ENCODE measurements around the gene ELK3. TPM values are rescaled to one million over a fixed set of nuclear protein-coding genes. Genes with fewer than 3 reads are reported as not detected.

ELK3 gene
- total RNA-seq, 1 donor from 2014 or later: 60.8 TPM

DNA sequence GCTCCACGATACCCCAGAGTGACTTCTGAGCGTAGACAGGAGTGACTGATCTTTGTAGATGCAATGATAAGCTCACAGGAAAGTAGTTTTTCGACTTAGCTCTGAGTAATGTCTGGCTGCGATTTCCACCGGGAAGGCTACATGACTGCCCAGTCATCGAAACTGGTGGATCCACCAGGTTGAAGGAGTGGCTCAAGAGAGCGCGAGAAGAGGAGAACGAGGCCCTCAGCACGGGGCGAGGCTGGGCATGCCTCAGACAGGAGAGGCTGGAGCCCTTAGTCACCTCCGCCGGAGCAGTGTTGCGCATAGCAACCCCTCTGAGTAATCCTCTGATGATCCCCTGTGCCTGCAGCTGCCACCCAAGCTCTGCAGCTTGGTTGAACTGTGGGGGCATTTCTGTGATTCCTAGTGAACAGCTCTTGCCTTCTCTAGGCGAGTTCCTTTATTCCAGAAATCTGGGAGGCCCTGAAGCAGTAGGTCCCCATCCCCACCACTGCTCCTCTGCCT lies 25.6 kb downstream of the ELK3 start:
- Mint-ChIP-seq H3K4me3 (no peak overlapping the region), H3K27me3 (no peaks in the 10 kb centered on the region), H3K4me1 (peaks cover 30% of the 10 kb centered on the region), H3K36me3 (ENCODE audit: low read depth) (peaks cover 60% of the 10 kb centered on the region), H3K27ac (no peak overlapping the region), H3K9me3 (no peaks in the 10 kb centered on the region)
- ChIA-PET POLR2A (no interaction called here), CTCF (no interaction called here)
- TF ChIP-seq, protein P1, sequence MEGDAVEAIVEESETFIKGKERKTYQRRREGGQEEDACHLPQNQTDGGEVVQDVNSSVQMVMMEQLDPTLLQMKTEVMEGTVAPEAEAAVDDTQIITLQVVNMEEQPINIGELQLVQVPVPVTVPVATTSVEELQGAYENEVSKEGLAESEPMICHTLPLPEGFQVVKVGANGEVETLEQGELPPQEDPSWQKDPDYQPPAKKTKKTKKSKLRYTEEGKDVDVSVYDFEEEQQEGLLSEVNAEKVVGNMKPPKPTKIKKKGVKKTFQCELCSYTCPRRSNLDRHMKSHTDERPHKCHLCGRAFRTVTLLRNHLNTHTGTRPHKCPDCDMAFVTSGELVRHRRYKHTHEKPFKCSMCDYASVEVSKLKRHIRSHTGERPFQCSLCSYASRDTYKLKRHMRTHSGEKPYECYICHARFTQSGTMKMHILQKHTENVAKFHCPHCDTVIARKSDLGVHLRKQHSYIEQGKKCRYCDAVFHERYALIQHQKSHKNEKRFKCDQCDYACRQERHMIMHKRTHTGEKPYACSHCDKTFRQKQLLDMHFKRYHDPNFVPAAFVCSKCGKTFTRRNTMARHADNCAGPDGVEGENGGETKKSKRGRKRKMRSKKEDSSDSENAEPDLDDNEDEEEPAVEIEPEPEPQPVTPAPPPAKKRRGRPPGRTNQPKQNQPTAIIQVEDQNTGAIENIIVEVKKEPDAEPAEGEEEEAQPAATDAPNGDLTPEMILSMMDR (IDR thresholded peaks at IDR 0.05): no peak
- intact Hi-C loops (cut with micrococcal nuclease): loop anchor here (5.0 kb wide), 1 partner anchor 362 kb away; the partner anchor contains the start of gene SNRPF
- DNase-seq (no peak), ATAC-seq (ENCODE audit: low read depth) (no peak)

DNA sequence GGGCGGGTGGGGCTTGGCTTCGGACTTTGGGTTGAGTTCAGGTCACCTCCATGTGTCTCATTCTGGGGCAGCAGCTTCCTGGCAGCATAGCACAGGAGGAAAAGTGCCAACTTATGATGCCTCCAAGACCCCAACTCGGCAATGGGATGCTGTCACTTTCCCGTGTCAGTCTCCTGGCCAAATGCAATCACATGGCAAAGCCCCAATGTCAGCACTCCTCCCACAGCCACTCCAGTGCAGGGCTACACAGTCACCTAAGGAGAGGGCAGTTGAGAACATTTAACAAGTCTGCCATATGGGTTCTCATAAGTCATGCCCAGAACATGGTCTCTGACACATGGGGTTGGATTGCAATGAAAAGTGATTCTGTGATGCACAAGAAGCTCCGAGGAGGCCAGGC lies 26.7 kb downstream of the ELK3 start:
- no peaks in the 10 kb centered on the region for H3K9me3 Mint-ChIP-seq
- ATAC-seq (ENCODE audit: low read depth) (no peak), DNase-seq (no peak)
- peaks cover 64% of the 10 kb centered on the region for H3K36me3 Mint-ChIP-seq (ENCODE audit: low read depth)
- CTCF ChIA-PET: no interaction called here
- intact Hi-C loops (cut with micrococcal nuclease): no loop called here
- POLR2A ChIA-PET: no interaction called here
- peaks cover 26% of the 10 kb centered on the region for H3K4me1 Mint-ChIP-seq
- TF ChIP-seq, protein P1 (IDR thresholded peaks at IDR 0.05): no peak
- no peak overlapping the region for H3K27ac Mint-ChIP-seq
- H3K27me3 Mint-ChIP-seq: no peaks in the 10 kb centered on the region
- no peak overlapping the region for H3K4me3 Mint-ChIP-seq

DNA sequence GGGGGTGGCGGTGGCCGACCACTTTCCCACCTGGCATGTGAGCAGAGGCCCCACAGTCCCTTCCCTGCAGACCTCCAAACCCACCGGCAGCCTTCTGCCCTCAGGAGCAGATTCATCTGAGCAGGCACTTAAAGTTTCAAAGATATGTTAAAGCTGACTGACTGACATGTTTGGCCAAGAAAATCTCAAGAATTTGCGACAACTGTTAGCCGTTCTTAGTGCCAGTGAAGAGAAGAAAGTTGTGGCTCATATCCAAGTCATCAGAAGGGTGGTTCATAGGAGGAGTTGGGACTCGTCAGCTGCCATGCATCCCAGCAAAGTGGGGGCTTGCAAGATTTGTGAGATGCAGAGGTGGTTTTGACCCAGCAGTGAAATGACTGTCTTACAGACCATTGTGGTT lies 27.2 kb downstream of the ELK3 start:
- CTCF ChIA-PET: no interaction called here
- DNase-seq (no peak), ATAC-seq (ENCODE audit: low read depth) (no peak)
- Mint-ChIP-seq H3K27ac (no peak overlapping the region), H3K9me3 (no peaks in the 10 kb centered on the region), H3K4me1 (peaks cover 23% of the 10 kb centered on the region), H3K27me3 (no peaks in the 10 kb centered on the region), H3K4me3 (no peak overlapping the region), H3K36me3 (ENCODE audit: low read depth) (peaks cover 66% of the 10 kb centered on the region)
- POLR2A ChIA-PET: no interaction called here
- intact Hi-C loops (cut with micrococcal nuclease): no loop called here
- TF ChIP-seq, protein P1 (IDR thresholded peaks at IDR 0.05): no peak

DNA sequence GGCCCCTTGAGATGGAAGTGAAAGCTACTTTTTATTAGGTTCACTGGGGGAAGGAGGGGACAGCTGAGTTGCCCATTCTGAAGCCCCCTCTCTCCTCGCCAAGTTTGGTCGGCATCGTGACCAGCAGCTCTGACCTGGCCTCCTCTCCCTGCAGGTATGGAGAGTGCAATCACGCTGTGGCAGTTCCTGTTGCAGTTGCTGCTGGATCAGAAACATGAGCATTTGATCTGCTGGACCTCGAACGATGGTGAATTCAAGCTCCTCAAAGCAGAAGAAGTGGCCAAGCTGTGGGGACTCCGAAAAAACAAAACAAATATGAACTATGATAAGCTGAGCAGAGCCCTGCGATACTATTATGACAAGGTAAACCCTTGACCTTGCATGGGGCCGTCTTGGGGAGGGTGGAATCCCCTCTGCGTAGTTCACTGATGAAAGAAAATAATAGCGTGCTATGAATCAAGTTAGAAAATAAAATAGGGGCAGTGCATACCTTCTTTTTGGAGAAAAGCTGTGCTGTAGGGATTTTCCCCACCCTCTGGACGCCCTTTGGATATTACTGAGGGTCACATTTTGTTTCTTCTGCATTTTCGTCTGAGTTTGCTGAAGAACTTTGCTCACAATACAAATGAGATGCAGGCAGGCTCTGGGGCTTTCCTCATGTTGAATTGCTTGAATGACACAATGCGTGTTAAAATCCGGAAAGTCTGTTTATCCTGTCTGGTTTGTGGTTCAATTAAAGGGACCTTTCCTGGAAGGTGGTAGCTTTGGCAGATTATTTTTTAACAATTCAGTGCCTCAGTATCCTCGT lies 29.4 kb downstream of the ELK3 start:
- ATAC-seq (ENCODE audit: low read depth): no peak
- TF ChIP-seq, protein P1 (IDR thresholded peaks at IDR 0.05): no peak
- CTCF ChIA-PET: no interaction called here
- POLR2A ChIA-PET: no interaction called here
- H3K9me3 Mint-ChIP-seq: no peaks in the 10 kb centered on the region
- peaks cover 69% of the 10 kb centered on the region for H3K36me3 Mint-ChIP-seq (ENCODE audit: low read depth)
- H3K27me3 Mint-ChIP-seq: no peaks in the 10 kb centered on the region
- intact Hi-C loops (cut with micrococcal nuclease): no loop called here
- no peak overlapping the region for H3K4me3 Mint-ChIP-seq
- peaks cover 20% of the 10 kb centered on the region for H3K4me1 Mint-ChIP-seq
- DNase-seq: no peak
- H3K27ac Mint-ChIP-seq: no peak overlapping the region

DNA sequence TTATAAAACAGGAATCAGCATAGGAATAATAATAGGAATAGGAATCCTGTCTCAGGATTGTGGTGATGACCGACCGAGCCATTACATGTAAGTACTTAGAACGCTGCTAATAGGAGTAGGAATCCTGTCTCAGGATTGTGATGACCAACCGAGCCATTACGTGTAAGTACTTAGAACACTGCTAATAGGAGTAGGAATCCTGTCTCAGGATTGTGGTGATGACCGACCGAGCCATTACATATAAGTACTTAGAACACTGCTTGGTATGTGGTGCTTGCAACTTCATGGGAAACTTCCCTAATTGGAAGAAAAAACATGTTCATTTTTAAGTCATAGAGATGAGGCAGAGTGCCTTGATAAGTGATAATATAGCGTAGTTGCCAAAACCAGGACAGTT lies 30.0 kb downstream of the ELK3 start:
- peaks cover 20% of the 10 kb centered on the region for H3K4me1 Mint-ChIP-seq
- intact Hi-C loops (cut with micrococcal nuclease): no loop called here

More for the DNA sequence above, 30.0 kb downstream of the ELK3 start:
- no peak for DNase-seq
- CTCF ChIA-PET: no interaction called here
- TF ChIP-seq, protein P1 (IDR thresholded peaks at IDR 0.05): no peak
- POLR2A ChIA-PET: no interaction called here
- Mint-ChIP-seq H3K4me3 (no peak overlapping the region), H3K27me3 (no peaks in the 10 kb centered on the region), H3K27ac (no peak overlapping the region), H3K36me3 (ENCODE audit: low read depth) (peaks cover 75% of the 10 kb centered on the region), H3K9me3 (no peaks in the 10 kb centered on the region)
- ATAC-seq (ENCODE audit: low read depth): no peak

Measured in activated B cell treated with CpG ODN at 0.5 μM for 24 hours (primary cell).